HK-2 (cell line): ENCODE data around the gene PARD6G.
"Not testable (repeated sequence)": the region's sequence is repeated elsewhere in the genome, so short reads cannot be mapped to it uniquely, and the experiment has no call there.

ENCODE experiments used
- DNase-seq: peaks from one replicate; pipeline ENCODE4 v3.0.0-alpha.2; 2018; ENCODE audit not compliant: unreplicated experiment

The PARD6G gene

GRCh38 chr18:80241919-80242777 is 5.2 kb downstream of the PARD6G start:
- no peak for DNase-seq

- DNase-seq: no peak
These were observed 7.5 kb downstream of the PARD6G start for GRCh38 chr18:80239830-80240229.

GRCh38 chr18:80238651-80239260 is 8.6 kb downstream of the PARD6G start:
- DNase-seq: no peak

DNA sequence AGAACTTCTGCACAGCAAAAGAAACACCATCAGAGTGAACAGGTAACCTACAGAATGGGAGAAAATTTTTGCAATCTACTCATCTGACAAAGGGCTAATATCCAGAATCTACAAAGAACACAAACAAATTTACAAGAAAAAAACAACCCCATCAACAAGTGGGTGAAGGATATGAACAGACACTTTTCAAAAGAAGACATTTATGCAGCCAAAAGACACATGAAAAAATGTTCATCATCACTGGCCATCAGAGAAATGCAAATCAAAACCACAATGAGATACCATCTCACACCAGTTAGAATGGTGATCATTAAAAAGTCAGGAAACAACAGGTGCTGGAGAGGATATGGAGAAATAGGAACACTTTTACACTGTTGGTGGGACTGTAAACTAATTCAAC is 9.8 kb downstream of the PARD6G start:
- not testable (repeated sequence) for DNase-seq

DNA sequence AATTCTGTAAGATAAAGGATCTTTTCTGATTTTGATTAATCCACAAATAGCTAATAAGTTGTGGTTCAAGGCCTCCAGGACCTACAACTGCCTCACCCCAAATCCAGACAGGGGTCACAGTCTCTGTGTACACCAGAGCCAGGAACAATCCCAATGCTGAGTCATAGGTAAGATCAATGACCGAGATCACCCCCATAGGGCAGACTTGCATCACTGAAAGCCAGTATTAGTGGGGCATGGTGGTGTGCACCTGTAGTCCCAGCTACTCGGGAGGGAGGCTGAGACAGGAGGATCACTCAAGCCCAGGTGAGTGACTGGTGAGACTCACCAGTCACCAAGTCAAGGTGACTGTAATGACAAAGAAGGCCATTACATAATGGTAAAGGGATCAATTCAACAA is 12.9 kb downstream of the PARD6G start:
- no peak for DNase-seq

DNA sequence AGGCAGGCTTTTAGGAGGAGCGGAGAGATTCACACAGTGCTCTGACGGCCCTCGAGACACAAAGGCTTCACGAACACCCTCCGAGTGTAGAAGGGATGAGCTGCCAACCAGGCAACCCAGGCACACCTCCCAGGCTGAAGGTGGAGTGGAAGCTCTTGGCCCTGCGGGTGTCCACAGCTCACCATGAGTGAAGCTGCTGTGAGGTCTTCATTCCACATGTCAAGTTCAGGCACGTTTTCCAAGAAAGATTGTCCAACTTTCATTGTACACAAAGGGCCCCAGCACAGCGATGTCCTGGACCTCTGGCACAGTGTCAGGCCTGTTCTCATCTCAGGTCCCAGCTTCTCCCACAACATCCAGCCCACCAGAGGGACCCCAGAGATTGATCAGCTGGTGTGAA is 13.4 kb downstream of the PARD6G start:
- no peak for DNase-seq

DNA sequence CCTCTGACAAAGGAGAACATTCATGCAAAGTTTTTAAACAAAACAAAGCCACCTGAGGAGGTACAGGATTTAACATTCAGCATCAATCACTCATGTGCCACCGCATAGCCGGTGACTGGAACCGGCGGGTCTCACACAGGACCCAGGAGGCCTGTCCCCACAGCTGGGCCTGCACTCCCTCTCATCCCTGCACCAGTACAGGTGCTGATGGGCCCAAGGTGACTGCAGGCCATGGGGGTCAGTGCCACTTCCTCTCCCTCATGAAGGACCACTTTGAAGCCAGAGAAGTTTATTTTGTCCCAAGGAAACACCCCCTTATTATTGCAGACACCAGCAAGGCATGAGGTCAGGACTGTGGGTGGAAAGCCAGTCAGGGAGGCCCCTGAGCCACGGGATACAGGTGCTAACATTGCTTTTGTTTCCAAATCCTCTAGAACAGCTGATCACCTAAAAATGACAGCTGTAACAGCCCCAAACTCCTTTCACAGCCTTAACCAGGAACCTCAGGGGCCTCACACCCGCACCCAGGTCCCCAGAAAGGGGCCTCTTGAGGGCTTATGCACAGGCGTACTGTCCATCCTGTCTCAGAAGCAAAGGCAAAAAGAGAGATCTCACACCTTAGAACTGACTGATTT is 14.0 kb downstream of the PARD6G start:
- DNase-seq: no peak

- no peak for DNase-seq
These were observed 14.6 kb downstream of the PARD6G start for GRCh38 chr18:80232710-80233109.

- DNase-seq: no peak
These were observed 15.3 kb downstream of the PARD6G start for GRCh38 chr18:80232030-80232429.

DNA sequence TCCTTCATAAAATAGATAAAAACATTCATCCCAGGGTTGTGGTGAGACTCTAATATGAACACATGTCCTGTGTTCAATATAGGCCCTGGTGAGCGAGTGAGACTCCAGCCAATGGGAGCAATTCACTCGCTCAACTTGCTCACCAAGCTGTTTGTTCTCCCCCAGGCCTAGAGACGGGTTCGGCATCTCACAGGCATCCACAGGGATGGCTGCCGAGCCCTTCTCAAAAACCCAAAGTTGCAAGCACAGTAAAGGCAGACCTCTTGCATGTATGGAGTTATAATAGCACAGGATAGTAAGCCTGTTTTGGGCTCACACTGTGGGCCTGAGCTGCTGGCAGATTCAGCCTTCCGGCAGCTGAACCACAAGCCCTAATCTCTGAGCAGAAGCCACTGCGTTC is 15.7 kb downstream of the PARD6G start:
- no peak for DNase-seq

DNA sequence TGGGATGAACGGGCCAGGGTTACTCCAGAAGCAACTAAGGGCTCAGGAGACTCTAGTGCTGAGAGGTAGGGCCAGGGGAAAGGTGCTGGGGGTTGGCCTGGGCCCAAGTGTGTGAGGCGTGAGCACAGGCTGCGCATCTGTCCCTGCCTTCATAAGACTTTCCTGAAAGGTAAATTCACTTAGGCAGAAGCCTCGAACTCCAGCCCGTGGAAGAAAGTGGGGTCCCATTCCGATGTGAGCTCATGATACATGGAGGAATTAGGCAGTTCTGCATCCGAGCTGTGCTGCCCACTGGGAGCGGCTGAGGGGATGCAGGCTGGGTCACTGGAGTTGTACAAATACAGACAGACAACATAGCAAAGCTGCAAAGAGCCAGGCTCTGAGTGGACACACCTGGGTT is 16.2 kb downstream of the PARD6G start:
- DNase-seq: no peak

DNA sequence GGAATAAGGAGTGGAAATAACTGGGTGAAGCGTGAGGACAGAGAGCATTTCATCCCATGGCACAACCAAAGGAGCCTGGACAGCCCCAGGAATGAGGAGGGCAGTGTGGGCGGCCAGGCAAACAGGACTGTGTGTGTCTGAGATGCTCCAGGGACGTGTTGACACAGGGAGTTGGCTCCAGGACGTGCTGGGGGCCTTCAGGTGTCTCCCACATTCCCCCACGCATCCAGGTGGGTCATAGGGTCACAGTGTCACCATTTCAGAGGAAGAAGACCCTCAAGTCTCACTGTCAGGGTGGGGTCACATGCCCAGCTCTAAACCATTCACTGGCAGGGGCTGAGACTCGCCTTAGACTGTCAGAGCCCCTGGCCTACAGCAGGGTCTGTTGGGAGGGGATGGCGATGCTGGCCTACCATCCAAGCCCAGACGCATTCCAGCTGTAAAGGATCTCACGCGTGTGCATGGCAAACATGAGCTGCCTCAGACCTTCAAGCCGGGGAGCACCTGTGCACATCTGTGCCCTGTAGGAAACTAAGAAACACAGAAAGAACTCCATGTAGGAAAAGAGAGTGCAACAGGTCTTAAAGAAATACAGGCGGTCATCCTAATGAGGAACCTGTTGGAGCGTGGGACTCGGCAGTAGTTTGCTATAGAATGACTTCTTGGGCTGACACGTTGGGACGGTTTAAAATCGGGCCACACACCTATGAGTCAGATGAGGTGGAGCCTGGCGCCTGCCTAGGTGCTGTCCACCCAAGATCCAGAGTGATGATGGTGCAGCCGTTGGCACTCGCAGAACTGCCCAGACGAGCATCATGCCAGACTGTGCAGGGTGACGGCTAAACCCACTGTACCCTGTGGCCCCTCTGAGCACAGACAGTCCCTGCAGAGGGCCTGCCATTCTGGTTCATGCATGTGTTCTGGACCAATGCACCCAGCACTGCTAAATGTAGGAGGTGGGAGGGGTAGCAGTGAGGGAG is 17.3 kb downstream of the PARD6G start:
- DNase-seq: no peak

DNA sequence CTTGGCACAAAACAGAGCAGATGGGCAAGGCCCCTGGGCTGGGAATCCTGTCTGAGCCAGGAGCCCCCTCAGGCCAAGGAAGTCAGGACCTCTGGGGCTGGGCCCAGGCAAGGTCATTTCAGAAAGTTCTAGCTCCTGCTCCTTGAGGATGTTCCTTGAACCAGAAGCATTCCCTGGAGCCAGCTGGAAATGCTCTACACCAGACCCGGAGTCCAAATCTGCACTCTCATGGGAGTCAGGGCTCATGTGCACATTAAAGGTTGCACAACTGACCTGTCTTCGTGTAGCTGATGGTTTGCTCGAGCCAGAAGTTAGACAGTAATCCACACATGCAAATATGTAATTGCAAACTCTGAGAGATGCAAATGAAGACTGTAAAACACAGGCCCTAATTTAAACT is 18.0 kb downstream of the PARD6G start:
- no peak for DNase-seq

- DNase-seq: no peak
These were observed 19.1 kb downstream of the PARD6G start for GRCh38 chr18:80228051-80228848.

DNA sequence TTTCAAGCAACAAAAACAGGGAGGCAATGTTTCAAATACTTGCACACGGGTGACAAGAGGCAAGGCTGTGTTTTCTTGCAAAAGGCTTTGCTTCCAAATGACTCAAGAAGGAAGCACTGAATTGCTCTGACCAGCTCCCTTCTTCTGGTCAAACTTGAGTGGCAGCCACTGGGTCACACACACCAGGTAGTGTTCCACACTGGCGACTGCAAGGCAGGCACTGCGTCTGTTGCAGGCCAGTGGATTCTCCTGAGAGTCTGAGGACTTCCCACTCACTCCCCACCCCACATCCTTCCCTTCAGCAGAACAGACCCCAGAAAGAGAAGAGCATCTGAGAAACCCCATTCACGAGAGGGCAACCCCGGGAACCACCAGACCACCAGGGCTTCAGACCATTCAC is 19.8 kb downstream of the PARD6G start:
- no peak for DNase-seq

DNA sequence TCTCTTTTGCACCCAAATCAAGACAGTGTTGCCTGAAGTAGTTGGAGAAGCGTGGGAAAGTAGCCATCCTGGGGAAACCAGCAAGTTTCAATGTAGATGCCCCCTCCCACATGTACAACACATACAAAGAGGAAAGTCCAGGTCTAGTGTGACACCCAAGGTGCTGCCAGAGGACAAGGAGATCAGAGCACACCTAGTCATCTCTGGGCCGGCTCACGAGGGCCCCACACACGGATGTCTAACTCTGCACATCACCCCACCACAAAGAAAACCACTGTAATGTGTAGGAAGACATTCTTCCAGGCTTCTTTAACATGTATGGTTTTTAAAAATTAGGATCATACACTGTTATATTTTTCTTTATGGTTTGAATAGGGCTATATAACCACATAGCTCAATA is 21.6 kb downstream of the PARD6G start:
- no peak for DNase-seq

- DNase-seq: no peak
These were observed 23.6 kb downstream of the PARD6G start for GRCh38 chr18:80223581-80224148.

DNA sequence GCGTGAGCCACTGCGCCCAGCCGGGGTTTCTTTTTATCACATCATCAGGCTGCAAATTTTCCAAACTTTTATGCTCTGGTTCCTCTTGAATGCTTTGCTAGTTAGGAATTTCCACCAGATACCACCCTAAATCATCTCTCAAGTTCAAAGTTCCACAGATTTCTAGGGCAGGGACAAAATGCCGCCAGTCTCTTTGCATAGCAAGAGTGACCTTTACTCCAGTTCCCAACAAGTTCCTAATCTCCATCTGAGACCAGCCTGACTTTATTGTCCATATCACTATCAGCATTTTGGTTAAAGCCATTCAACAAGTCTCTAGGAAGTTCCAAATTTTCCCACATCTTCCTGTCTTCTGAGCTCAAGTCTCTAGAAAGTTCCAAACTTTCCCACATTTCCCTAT is 27.8 kb downstream of the PARD6G start:
- DNase-seq: not testable (repeated sequence)

DNA sequence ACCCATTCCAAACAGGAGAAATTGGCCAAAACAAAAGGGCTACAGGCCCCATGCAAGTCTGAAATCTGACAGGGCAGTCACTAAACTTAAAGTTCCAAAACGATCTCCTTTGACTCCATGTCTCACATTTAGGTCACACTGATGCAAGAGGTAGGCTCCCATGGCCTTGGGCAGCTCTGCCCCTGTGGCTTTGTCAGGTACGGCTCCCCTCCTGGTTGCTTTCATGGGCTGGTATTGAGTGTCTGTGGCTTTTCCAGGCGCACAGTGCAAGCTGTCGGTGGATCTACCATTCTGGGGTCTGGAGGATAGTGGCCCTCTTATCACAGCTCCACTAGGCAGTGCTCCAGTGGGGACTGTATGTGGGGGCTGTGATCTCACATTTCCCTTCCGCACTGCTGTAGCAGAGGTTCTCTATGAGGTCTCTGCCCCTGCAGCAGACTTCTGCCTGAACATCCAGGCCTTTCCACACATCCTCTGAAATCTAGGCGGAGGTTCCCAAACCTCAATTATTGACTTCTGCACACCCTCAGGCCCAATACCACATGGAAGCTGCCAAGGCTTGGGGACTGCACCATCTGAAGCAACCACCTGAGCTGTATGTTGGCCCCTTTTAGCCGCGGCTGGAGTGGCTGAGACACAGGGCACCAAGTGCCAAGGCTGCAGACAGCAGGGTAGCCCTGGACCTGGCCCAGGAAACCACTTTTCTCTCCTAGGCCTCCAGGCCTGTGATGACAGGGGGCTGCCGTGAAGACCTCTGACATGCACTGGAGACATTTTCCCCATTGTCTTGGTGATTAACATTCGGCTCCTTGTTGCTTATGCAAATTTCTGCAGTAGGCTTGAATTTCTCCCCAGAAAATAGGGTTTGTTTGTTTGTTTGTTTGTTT is 28.7 kb downstream of the PARD6G start:
- DNase-seq: no peak

GRCh38 chr18:80213182-80213581 is 34.1 kb downstream of the PARD6G start:
- no peak for DNase-seq
